ENCODE data around the gene ECSIT.
"Not testable (repeated sequence)": the region's sequence is repeated elsewhere in the genome, so short reads cannot be mapped to it uniquely, and the experiment has no call there.

Gene ECSIT

GRCh38 chr19:11528551-11529341 is at the start of gene ECSIT:
Gene ECSIT, minus strand, starts transcription at chr19:11529134. Its CDS starts 9,964 bp downstream, at chr19:11519170.
- peak within 1 kb of the TSS; percentile 93 for H3K4me3 ChIP-seq (ENCODE audit: control insufficient read depth, low read depth, low read length)
- DNase-seq (ENCODE audit: low read depth): peak; percentile 99
- no peak for TF ChIP-seq CTCF (conservative IDR thresholded peaks at IDR 0.05; ENCODE audit: control insufficient read depth, insufficient read depth, low read depth, low read length)

GRCh38 chr19:11577451-11578257 is 48.7 kb upstream of the ECSIT start, which contains the start of gene ACP5:
Gene ACP5, minus strand, starts transcription at chr19:11577645. Its CDS starts 328 bp downstream, at chr19:11577317.
- TF ChIP-seq CTCF (conservative IDR thresholded peaks at IDR 0.05; ENCODE audit: control insufficient read depth, insufficient read depth, low read depth, low read length): no peak
- peak; percentile 34 for DNase-seq (ENCODE audit: low read depth)
- no peak within 1 kb of the TSS for H3K4me3 ChIP-seq (ENCODE audit: control insufficient read depth, low read depth, low read length)

GRCh38 chr19:11576227-11576626 is 47.3 kb upstream of the ECSIT start:
- TF ChIP-seq CTCF (conservative IDR thresholded peaks at IDR 0.05; ENCODE audit: control insufficient read depth, insufficient read depth, low read depth, low read length): no peak
- H3K4me3 ChIP-seq (ENCODE audit: control insufficient read depth, low read depth, low read length): no peak overlapping the region
- DNase-seq (ENCODE audit: low read depth): no peak

- TF ChIP-seq CTCF (conservative IDR thresholded peaks at IDR 0.05; ENCODE audit: control insufficient read depth, insufficient read depth, low read depth, low read length): no peak
- H3K4me3 ChIP-seq (ENCODE audit: control insufficient read depth, low read depth, low read length): no peak overlapping the region
- DNase-seq (ENCODE audit: low read depth): no peak
These were observed 45.8 kb upstream of the ECSIT start for GRCh38 chr19:11574689-11575088.

- H3K4me3 ChIP-seq (ENCODE audit: control insufficient read depth, low read depth, low read length); DNase-seq (ENCODE audit: low read depth): not testable (repeated sequence)
These were observed 44.8 kb upstream of the ECSIT start for GRCh38 chr19:11573763-11574162.

GRCh38 chr19:11573354-11573753 is 44.4 kb upstream of the ECSIT start:
- not testable (repeated sequence) for H3K4me3 ChIP-seq (ENCODE audit: control insufficient read depth, low read depth, low read length); DNase-seq (ENCODE audit: low read depth)

- DNase-seq (ENCODE audit: low read depth): no peak
- no peak overlapping the region for H3K4me3 ChIP-seq (ENCODE audit: control insufficient read depth, low read depth, low read length)
- TF ChIP-seq CTCF (conservative IDR thresholded peaks at IDR 0.05; ENCODE audit: control insufficient read depth, insufficient read depth, low read depth, low read length): no peak
These were observed 41.1 kb upstream of the ECSIT start for GRCh38 chr19:11570039-11570462.
